GM12892 (cell line): ENCODE data around the gene HOXA3.

Source experiments
- DNase-seq: peaks from one replicate; pipeline ENCODE4 v3.0.0; 2011; ENCODE audit not compliant: insufficient read length
- FAIRE-seq: peaks from 2 replicates; lab custom pipeline; 2011; peaks lifted over from hg19 to GRCh38; lab: Jason Lieb, UNC
- POLR2A ChIP-seq: IDR thresholded peaks from 2 replicates; pipeline ENCODE4 v1.6.1; 2011; ENCODE audit warnings: low read depth, low read length, control low read depth
- POLR2AphosphoS5 ChIP-seq: IDR thresholded peaks from 2 replicates; pipeline ENCODE4 v1.6.1; 2011; ENCODE audit warnings: low read depth, low read length, control low read depth
- TAF1 ChIP-seq: IDR thresholded peaks from 2 replicates; pipeline ENCODE4 v1.6.1; 2011; ENCODE audit warnings: low read depth, mild to moderate bottlenecking, control low read depth, low read length, borderline replicate concordance

Gene HOXA3

GRCh38 chr7:27113991-27114769 lies 38.2 kb downstream of the HOXA3 start:
- DNase-seq (no peak), FAIRE-seq (no peak)
- TF ChIP-seq POLR2A (no peak), TAF1 (no peak), POLR2AphosphoS5 (no peak)

- TF ChIP-seq POLR2A (no peak), TAF1 (no peak), POLR2AphosphoS5 (no peak)
- FAIRE-seq (no peak), DNase-seq (no peak)
Measured at GRCh38 chr7:27112955-27113949, 39.1 kb downstream of the HOXA3 start.

- DNase-seq (no peak), FAIRE-seq (no peak)
- TF ChIP-seq POLR2A = no peak
- TF ChIP-seq TAF1 = no peak
- TF ChIP-seq POLR2AphosphoS5 = no peak
Measured at GRCh38 chr7:27112361-27112760, 40.0 kb downstream of the HOXA3 start.

- TF ChIP-seq POLR2AphosphoS5 (no peak), POLR2A (no peak), TAF1 (no peak)
- no peak for DNase-seq
- no peak for FAIRE-seq
Measured at GRCh38 chr7:27111751-27112277, 40.6 kb downstream of the HOXA3 start.

- FAIRE-seq (no peak), DNase-seq (no peak)
- TF ChIP-seq TAF1 (no peak), POLR2A (no peak), POLR2AphosphoS5 (no peak)
Measured at GRCh38 chr7:27111042-27111750, 41.2 kb downstream of the HOXA3 start.

GRCh38 chr7:27110186-27111031 lies 42.0 kb downstream of the HOXA3 start:
- DNase-seq (no peak), FAIRE-seq (no peak)
- TF ChIP-seq TAF1 = no peak
- no peak for TF ChIP-seq POLR2AphosphoS5
- no peak for TF ChIP-seq POLR2A

- FAIRE-seq (no peak), DNase-seq (no peak)
- TF ChIP-seq POLR2AphosphoS5 = no peak
- no peak for TF ChIP-seq POLR2A
- no peak for TF ChIP-seq TAF1
Measured at GRCh38 chr7:27109466-27110185, 42.8 kb downstream of the HOXA3 start.

- no peak for TF ChIP-seq TAF1
- TF ChIP-seq POLR2A = no peak
- no peak for TF ChIP-seq POLR2AphosphoS5
- DNase-seq = no peak
- FAIRE-seq = no peak
Measured at GRCh38 chr7:27108390-27109127, 43.8 kb downstream of the HOXA3 start.

GRCh38 chr7:27107391-27108381 lies 44.7 kb downstream of the HOXA3 start:
- DNase-seq (no peak), FAIRE-seq (no peak)
- TF ChIP-seq POLR2A (no peak), POLR2AphosphoS5 (no peak), TAF1 (no peak)
